Mesothelial cell of epicardium (in vitro differentiated cells): ENCODE results near the gene BTNL8. TPM values are rescaled to one million over a fixed set of nuclear protein-coding genes. Genes with fewer than 3 reads are reported as not detected.
"Not testable (repeated sequence)": the region's sequence is repeated elsewhere in the genome, so short reads cannot be mapped to it uniquely, and the experiment has no call there.

Experiments
- DNase-seq, 2 experiments: peaks; one replicate each; pipeline ENCODE4 v3.0.0; 2021; ENCODE audit warnings: low spot score in 2 of 2; ENCODE audit not compliant: unreplicated experiment in 2 of 2
- H3K27ac Mint-ChIP-seq: 2 replicates; pipeline ENCODE4 v1.8.0; 2021; ENCODE audit warnings: mixed read lengths
- H3K27me3 Mint-ChIP-seq: 2 replicates; pipeline ENCODE4 v1.8.0; 2021; ENCODE audit warnings: low read depth, mixed read lengths
- H3K36me3 Mint-ChIP-seq: 2 replicates; pipeline ENCODE4 v1.8.0; 2021; ENCODE audit warnings: mixed read lengths
- H3K4me1 Mint-ChIP-seq: 2 replicates; pipeline ENCODE4 v1.8.0; 2021; ENCODE audit warnings: mixed read lengths
- H3K4me3 Mint-ChIP-seq: 2 replicates; pipeline ENCODE4 v1.8.0; 2021; ENCODE audit warnings: mild to moderate bottlenecking, moderate library complexity, mixed read lengths
- H3K9me3 Mint-ChIP-seq: 2 replicates; pipeline ENCODE4 v1.8.0; 2021; ENCODE audit warnings: mixed read lengths
- CTCF ChIP-seq: fragments of 200-600 bp; sonication (generic); IDR thresholded peaks from one replicate; pipeline ENCODE4 v1.5.0; 2021; ENCODE audit warnings: antibody characterized with exemption; ENCODE audit not compliant: unreplicated experiment
- total RNA-seq: library from RNA; stranded (reverse); gene quantifications from 3 replicates; pipeline ENCODE4 v1.2.1, GENCODE V29; 2021

Gene BTNL8
- total RNA-seq, 1 donor from 2014 or later, result not detected

GRCh38 chr5:180872419-180872818 lies 26.5 kb upstream of the BTNL8 start:
- no peak for DNase-seq
- H3K27me3 Mint-ChIP-seq, result peaks cover 4% of the 10 kb centered on the region
- H3K36me3 Mint-ChIP-seq, result no peaks in the 10 kb centered on the region
- H3K4me3 Mint-ChIP-seq, result no peak overlapping the region
- no peak for TF ChIP-seq CTCF
- H3K27ac Mint-ChIP-seq, result no peak overlapping the region
- no peaks in the 10 kb centered on the region for H3K4me1 Mint-ChIP-seq
- H3K9me3 Mint-ChIP-seq, result no peaks in the 10 kb centered on the region

GRCh38 chr5:180873615-180874520 lies 25.1 kb upstream of the BTNL8 start:
- Mint-ChIP-seq H3K4me1 (no peaks in the 10 kb centered on the region), H3K36me3 (no peaks in the 10 kb centered on the region), H3K9me3 (no peaks in the 10 kb centered on the region), H3K27ac (no peak overlapping the region), H3K27me3 (peaks cover 4% of the 10 kb centered on the region), H3K4me3 (no peak overlapping the region)
- DNase-seq, result no peak
- no peak for TF ChIP-seq CTCF

DNA sequence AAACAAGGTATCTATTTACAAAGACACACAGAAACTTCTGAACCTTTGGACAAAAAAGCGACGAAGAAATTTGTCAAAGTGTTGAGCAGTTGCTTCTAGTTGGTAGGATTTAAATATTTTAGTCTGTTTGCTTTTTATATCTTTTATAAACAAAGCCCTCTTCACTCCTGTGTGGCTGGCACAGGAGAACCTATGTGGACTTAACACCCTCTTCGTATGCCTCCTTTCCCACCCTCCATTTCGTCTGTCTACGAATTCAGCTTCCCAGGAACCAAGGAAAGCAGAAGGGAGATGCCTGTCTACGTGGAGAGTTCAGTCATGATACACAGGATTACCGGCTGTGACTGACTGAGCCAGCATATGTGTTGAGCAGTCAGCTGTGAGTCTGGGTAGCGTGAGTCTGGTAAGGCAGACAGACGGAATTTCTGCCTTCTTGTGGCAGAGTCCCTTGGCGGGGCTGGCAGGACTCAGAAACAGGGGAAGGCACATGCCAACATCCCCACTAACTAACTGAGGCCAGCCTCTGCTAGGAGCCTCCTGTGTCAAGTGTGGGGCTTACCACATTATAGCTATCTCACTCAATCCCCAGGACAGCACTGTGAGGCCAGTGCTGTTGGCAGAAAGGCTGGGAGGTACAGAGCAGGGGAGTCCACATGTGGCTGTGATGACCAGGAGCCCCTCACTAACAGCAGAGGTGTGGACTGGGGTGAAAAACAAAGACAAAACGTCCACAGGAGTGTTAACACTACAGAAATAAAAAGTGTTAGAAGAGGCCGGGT lies 24.0 kb upstream of the BTNL8 start:
- DNase-seq, result no peak
- Mint-ChIP-seq H3K36me3 (no peaks in the 10 kb centered on the region), H3K4me3 (no peak overlapping the region), H3K27me3 (peaks cover 13% of the 10 kb centered on the region), H3K27ac (no peak overlapping the region), H3K4me1 (no peaks in the 10 kb centered on the region), H3K9me3 (no peaks in the 10 kb centered on the region)
- TF ChIP-seq CTCF, result no peak

DNA sequence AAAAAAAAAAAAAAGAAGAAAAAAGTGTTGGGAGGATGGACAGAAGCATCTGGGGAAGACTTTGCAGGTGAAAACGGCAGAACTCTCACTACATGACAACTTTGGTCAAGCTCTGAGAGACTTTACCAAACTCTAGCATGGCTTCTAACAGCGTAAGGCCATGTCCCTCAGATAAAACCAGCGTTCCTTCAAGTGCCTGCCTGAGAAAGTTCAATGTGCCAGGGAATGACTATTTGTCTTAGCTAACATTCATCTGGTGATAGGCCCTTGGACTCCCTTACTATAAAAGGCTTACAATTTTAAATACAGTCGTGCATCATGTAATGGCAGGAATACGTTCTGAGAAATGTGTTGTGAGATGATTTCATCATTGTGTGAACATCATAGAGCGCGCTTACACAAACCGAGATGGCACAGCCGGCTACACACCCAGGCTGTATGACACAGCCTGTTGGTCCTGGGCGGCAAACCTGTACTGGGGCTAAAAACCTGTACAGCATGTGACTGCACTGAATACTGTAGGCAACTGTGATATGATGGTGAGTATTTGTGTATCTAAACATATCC lies 23.0 kb upstream of the BTNL8 start:
- no peak overlapping the region for H3K27ac Mint-ChIP-seq
- no peaks in the 10 kb centered on the region for H3K9me3 Mint-ChIP-seq
- no peak overlapping the region for H3K4me3 Mint-ChIP-seq
- no peak for TF ChIP-seq CTCF
- no peak for DNase-seq
- H3K36me3 Mint-ChIP-seq, result no peaks in the 10 kb centered on the region
- no peaks in the 10 kb centered on the region for H3K4me1 Mint-ChIP-seq
- H3K27me3 Mint-ChIP-seq, result peaks cover 17% of the 10 kb centered on the region

DNA sequence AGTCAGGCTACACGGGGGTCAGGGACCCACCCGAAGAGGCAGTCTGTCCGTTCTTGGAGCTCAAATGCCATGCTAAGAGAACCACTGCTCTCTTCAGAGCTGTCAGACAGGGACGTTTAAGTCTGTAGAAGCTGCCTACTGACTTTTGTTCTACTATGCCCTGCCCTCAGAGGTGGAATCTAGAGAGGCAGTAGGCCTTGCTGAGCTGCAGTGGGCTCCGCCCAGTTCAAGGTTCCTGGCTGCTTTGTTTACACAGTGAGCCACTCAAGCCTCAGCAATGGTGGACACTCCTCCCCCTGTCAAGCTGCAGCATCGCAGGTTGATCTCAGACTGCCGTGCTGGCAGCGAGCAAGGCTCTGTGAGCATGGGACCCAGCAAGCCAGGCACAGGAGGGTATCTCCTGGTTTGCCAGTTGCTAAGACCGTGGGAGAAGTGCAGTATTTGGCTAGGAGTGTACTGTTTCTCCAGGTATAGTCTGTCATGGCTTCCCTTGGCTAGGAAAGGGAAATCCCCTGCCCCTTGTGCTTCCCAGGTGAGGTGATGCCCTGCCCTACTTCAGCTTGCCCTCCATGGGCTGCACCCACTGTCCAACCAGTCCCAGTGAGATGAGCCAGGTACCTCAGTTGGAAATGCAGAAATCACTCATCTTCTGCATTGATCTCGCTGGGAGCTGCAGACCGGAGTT lies 13.0 kb upstream of the BTNL8 start:
- Mint-ChIP-seq H3K27me3 (peaks cover 61% of the 10 kb centered on the region), H3K9me3 (peaks cover 19% of the 10 kb centered on the region)
- not testable (repeated sequence) for H3K27ac Mint-ChIP-seq, H3K4me1 Mint-ChIP-seq, H3K36me3 Mint-ChIP-seq, DNase-seq, H3K4me3 Mint-ChIP-seq
